Stimulated activated naive CD8-positive, alpha-beta T cell treated with anti-CD3 and anti-CD28 coated beads, Interleukin-15, Interleukin-2, amounts not matched to agents 100 ng/mL and 50 ng/mL, for 24 hours (primary cell): ENCODE data around the gene BOLA2.
"Not testable (repeated sequence)": the region's sequence is repeated elsewhere in the genome, so short reads cannot be mapped to it uniquely, and the experiment has no call there.

ENCODE experiments used
- H3K27ac Mint-ChIP-seq: one replicate; pipeline ENCODE4 v1.8.0; 2021; ENCODE audit warnings: mild to moderate bottlenecking, mixed read lengths
- H3K27me3 Mint-ChIP-seq: one replicate; pipeline ENCODE4 v1.8.0; 2021; ENCODE audit warnings: mixed read lengths
- H3K36me3 Mint-ChIP-seq: one replicate; pipeline ENCODE4 v1.8.0; 2021; ENCODE audit warnings: low read depth, mixed read lengths
- H3K4me1 Mint-ChIP-seq: one replicate; pipeline ENCODE4 v1.8.0; 2021; ENCODE audit warnings: low read depth, mixed read lengths
- H3K4me3 Mint-ChIP-seq: one replicate; pipeline ENCODE4 v1.8.0; 2021; ENCODE audit warnings: mild to moderate bottlenecking, mixed read lengths
- H3K9me3 Mint-ChIP-seq: one replicate; pipeline ENCODE4 v1.8.0; 2021; ENCODE audit warnings: mixed read lengths

Gene BOLA2

GRCh38 chr16:29454269-29454668 is at the start of gene BOLA2, which contains the start of gene SLX1B:
TSS of gene BOLA2 (minus strand) at chr16:29454351. CDS start at chr16:29454253, 98 bp downstream.
TSS of gene SLX1B (plus strand) at chr16:29454533.
- not testable (repeated sequence) for H3K4me1 Mint-ChIP-seq, H3K4me3 Mint-ChIP-seq, H3K27ac Mint-ChIP-seq, H3K27me3 Mint-ChIP-seq, H3K9me3 Mint-ChIP-seq, H3K36me3 Mint-ChIP-seq

GRCh38 chr16:29482276-29482675 is 28.1 kb upstream of the BOLA2 start:
- not testable (repeated sequence) for H3K4me3 Mint-ChIP-seq, H3K36me3 Mint-ChIP-seq, H3K27me3 Mint-ChIP-seq, H3K4me1 Mint-ChIP-seq, H3K9me3 Mint-ChIP-seq, H3K27ac Mint-ChIP-seq

GRCh38 chr16:29472065-29472464 is 17.9 kb upstream of the BOLA2 start:
- H3K27ac Mint-ChIP-seq, H3K4me3 Mint-ChIP-seq: not testable (repeated sequence)

GRCh38 chr16:29469660-29470059 is 15.5 kb upstream of the BOLA2 start:
- H3K4me3 Mint-ChIP-seq, H3K36me3 Mint-ChIP-seq, H3K27ac Mint-ChIP-seq, H3K4me1 Mint-ChIP-seq, H3K9me3 Mint-ChIP-seq, H3K27me3 Mint-ChIP-seq: not testable (repeated sequence)

More at GRCh38 chr16:29472065-29472464, 17.9 kb upstream of the BOLA2 start:
- H3K36me3 Mint-ChIP-seq, H3K27me3 Mint-ChIP-seq, H3K4me1 Mint-ChIP-seq, H3K9me3 Mint-ChIP-seq: not testable (repeated sequence)

GRCh38 chr16:29467654-29468366 is 13.7 kb upstream of the BOLA2 start:
- not testable (repeated sequence) for H3K27me3 Mint-ChIP-seq, H3K4me3 Mint-ChIP-seq, H3K9me3 Mint-ChIP-seq, H3K27ac Mint-ChIP-seq, H3K36me3 Mint-ChIP-seq, H3K4me1 Mint-ChIP-seq

GRCh38 chr16:29466904-29467303 is 12.8 kb upstream of the BOLA2 start:
- not testable (repeated sequence) for H3K36me3 Mint-ChIP-seq, H3K4me3 Mint-ChIP-seq, H3K27me3 Mint-ChIP-seq, H3K9me3 Mint-ChIP-seq, H3K27ac Mint-ChIP-seq, H3K4me1 Mint-ChIP-seq

- H3K9me3 Mint-ChIP-seq, H3K36me3 Mint-ChIP-seq, H3K27ac Mint-ChIP-seq, H3K27me3 Mint-ChIP-seq, H3K4me3 Mint-ChIP-seq, H3K4me1 Mint-ChIP-seq: not testable (repeated sequence)
These were observed 12.1 kb upstream of the BOLA2 start for GRCh38 chr16:29465985-29466824.

DNA sequence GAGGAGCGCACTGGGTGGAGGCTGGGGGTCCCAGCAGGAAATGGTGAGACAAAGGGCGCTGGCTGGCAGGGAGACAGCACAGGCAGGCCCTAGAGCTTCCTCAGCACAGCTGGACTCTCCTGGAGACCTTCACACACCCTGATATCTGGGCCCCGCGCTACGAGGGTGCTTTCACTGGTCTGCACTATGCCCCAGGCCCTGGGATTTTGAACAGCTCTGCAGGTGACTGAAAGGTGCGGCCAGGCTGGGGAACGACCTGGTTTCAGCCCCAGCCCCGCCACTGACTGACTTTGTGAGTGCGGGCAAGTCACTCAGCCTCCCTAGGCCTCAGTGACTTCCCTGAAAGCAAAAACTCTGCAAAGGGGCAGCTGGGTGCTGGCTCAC is 6.5 kb upstream of the BOLA2 start:
- H3K27me3 Mint-ChIP-seq, H3K4me1 Mint-ChIP-seq, H3K27ac Mint-ChIP-seq, H3K4me3 Mint-ChIP-seq, H3K36me3 Mint-ChIP-seq, H3K9me3 Mint-ChIP-seq: not testable (repeated sequence)

DNA sequence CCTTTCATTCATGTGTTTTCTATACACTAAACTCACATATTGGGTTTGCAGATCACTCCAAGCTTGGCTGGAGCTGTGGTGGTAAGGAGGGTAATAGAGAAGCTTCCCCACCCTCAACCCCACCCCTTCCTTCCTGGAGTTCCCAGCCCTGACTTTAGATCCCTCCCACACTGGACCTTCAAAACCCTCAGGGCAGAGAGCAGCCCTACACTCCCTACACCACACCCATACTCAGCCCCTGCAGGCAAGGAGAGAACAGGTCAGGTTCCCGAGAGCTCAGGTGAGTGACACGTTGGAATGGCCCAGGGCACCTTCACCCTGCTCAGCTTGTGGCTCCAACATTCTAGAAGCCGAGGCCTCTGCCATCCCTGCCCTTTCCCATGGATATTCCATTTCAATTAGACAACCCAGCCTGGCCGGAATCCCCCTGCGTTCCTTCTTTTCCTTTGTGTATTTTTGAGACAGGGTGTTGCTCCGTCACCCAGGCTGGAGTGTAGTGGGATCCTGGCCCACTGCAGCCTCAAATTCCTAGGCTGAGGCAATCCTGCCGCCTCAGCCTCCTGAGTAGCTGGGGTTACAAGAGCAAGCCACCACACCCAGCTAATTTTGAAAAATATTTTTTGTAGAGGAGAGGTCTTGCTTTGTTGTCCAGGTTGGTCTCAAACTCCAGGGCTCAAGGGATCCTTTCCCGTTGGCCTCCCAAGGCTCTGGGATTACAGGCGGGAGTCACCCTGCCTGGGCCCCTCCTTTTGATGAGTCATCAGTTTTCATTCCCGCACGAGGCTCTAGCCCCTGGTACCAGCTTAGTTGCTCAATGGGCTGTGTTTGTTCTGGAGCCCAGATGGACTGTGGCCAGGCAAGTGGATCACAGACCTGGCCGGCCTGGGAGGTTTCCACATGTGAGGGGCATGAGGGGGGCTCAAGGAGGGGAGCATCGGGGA is 5.8 kb upstream of the BOLA2 start, which contains the start of gene SULT1A4:
Gene SULT1A4 (plus strand): TSS at position 208 of the 941 bp plus-strand sequence. CDS start 1,473 bp downstream, outside the sequence.
- not testable (repeated sequence) for H3K27ac Mint-ChIP-seq, H3K4me1 Mint-ChIP-seq, H3K36me3 Mint-ChIP-seq, H3K9me3 Mint-ChIP-seq, H3K4me3 Mint-ChIP-seq, H3K27me3 Mint-ChIP-seq

DNA sequence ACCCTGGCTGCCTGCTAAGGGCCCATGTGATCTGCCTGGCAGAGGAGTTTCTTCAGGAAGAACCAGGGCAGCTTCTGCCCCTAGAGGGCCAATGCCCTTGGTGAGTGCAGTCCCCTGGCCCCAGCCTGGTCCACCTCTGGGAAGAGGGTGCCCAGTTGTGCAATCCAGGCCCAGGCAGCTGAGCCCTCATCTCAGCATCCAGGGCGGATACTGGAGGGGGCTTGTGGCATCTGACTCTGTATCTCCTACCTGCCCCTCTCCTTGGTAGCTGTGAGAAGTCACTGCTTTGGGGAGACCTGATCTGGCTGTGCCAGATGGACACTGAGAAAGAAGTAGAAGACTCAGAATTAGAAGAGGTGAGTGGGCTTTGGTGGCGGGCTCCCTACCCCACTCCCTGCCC is 3.5 kb upstream of the BOLA2 start:
- H3K4me1 Mint-ChIP-seq, H3K27me3 Mint-ChIP-seq, H3K4me3 Mint-ChIP-seq, H3K27ac Mint-ChIP-seq, H3K36me3 Mint-ChIP-seq, H3K9me3 Mint-ChIP-seq: not testable (repeated sequence)

DNA sequence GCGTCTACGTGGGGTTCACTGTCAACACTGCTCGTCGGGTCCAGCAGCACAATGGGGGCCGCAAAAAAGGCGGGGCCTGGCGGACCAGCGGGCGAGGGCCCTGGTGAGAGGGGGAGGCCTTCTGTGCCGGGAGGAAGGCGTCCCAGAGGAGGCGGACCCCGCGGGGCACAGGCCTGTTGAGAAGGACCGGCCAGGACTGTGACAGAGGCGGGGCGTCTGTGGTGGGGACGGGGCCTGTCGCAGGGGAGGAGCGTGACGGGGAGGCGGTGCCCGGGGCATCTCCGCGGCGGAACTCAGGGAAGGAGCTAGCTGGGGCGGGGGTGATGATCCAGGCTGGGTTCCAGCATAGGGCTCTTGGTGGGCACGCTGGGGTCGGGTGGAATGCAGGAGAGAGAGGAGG is 677 bp upstream of the BOLA2 start:
- not testable (repeated sequence) for H3K27ac Mint-ChIP-seq, H3K4me1 Mint-ChIP-seq, H3K36me3 Mint-ChIP-seq, H3K9me3 Mint-ChIP-seq, H3K4me3 Mint-ChIP-seq, H3K27me3 Mint-ChIP-seq

- H3K36me3 Mint-ChIP-seq, H3K27me3 Mint-ChIP-seq, H3K4me1 Mint-ChIP-seq, H3K9me3 Mint-ChIP-seq, H3K4me3 Mint-ChIP-seq, H3K27ac Mint-ChIP-seq: not testable (repeated sequence)
These were observed 397 bp downstream of the BOLA2 start for GRCh38 chr16:29453754-29454153.

GRCh38 chr16:29425390-29425789 is 28.8 kb downstream of the BOLA2 start:
- H3K9me3 Mint-ChIP-seq, H3K36me3 Mint-ChIP-seq, H3K27me3 Mint-ChIP-seq, H3K27ac Mint-ChIP-seq, H3K4me3 Mint-ChIP-seq, H3K4me1 Mint-ChIP-seq: not testable (repeated sequence)

DNA sequence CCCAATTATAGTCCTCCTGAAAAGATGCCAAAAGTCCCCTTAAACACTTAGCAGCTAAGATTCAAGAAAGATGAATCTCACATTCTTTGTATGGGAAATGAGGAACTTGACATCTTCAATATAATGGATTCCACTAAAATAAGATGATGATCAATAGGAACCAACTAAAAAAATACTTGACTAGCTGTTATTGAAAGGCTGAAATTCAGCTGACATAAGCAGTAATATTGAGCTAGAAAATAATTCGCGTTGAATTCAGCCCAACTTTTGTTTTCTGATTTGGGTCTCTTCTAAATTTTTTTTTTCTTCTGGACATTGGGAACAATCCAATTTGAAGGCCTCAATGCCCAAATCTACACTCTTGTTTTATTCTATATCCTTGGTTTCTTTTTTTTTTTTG is 30.6 kb downstream of the BOLA2 start:
- H3K9me3 Mint-ChIP-seq, H3K4me1 Mint-ChIP-seq, H3K27ac Mint-ChIP-seq, H3K27me3 Mint-ChIP-seq, H3K36me3 Mint-ChIP-seq, H3K4me3 Mint-ChIP-seq: not testable (repeated sequence)

DNA sequence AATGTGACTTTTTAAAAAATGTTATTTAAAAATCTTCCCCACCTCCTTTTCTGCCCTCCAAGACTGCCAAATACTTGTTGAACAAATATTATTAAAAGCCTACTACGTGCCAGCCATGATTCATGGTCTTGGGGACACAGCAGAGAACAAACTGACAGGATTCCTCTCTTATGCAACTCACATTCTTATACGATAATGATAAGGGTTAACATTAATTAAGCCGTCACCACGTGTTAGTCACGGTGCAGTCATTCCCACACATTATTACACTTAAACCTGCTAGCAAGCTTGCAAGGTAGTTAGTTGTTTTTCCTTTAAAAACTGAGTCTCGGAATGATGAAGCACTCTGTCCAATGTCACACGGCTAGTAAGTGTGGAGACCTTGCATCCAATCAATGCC is 48.9 kb downstream of the BOLA2 start:
- not testable (repeated sequence) for H3K4me1 Mint-ChIP-seq, H3K27ac Mint-ChIP-seq, H3K4me3 Mint-ChIP-seq, H3K27me3 Mint-ChIP-seq, H3K36me3 Mint-ChIP-seq, H3K9me3 Mint-ChIP-seq
